ENCODE results near the gene XYLT1.

The XYLT1 gene

GRCh38 chr16:17375461-17376304 lies 95.1 kb downstream of the XYLT1 start:
- no peak for TF ChIP-seq CTCF (IDR thresholded peaks at IDR 0.05; ENCODE audit: poor library complexity, severe bottlenecking)
- Histone ChIP-seq H3K9me3 (ENCODE audit: severe bottlenecking) (no peaks in the 10 kb centered on the region), H3K4me1 (ENCODE audit: insufficient read depth, poor library complexity, severe bottlenecking) (no peaks in the 10 kb centered on the region), H3K4me3 (ENCODE audit: severe bottlenecking) (no peak overlapping the region), H3K27me3 (ENCODE audit: insufficient read depth, poor library complexity, severe bottlenecking) (no peaks in the 10 kb centered on the region), H3K27ac (ENCODE audit: poor library complexity, severe bottlenecking) (no peak overlapping the region), H3K36me3 (ENCODE audit: low read depth) (no peaks in the 10 kb centered on the region)
- ATAC-seq (ENCODE audit: low read depth) (0 out of 3 replicates have a peak, but pooled peaks have one; percentile 17), DNase-seq (ENCODE audit: low spot score) (no peak)

DNA sequence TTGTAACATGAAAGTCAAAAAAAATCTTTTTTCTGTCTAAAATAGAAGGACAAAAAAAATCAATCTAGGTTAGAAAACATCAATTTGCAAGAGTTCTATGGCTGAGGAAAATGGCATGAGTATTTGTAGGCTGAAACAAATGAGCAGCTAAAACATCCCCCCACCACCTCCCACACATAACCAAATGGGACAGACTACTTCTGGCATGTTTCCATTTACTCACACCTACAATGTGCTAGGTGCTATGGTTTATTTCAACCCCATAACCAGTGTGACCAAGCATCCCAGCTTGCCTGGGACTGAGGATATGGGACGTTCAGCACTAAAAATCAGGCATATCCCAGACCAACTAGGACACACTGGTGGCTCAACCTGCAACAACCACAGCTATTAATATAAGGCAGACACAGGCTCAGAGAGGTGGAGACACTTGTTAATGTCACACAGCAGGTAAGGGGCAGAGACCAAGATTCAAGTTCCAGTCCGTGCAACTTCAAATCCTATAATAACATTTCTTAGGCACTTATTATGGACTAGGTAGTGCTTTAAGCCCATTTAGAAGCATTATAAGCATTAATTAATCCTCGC lies 96.0 kb downstream of the XYLT1 start:
- ATAC-seq (ENCODE audit: low read depth) (no peak), DNase-seq (ENCODE audit: low spot score) (no peak)
- Histone ChIP-seq H3K4me1 (ENCODE audit: insufficient read depth, poor library complexity, severe bottlenecking) (no peaks in the 10 kb centered on the region), H3K4me3 (ENCODE audit: severe bottlenecking) (no peak overlapping the region), H3K36me3 (ENCODE audit: low read depth) (no peaks in the 10 kb centered on the region), H3K9me3 (ENCODE audit: severe bottlenecking) (no peaks in the 10 kb centered on the region), H3K27ac (ENCODE audit: poor library complexity, severe bottlenecking) (no peak overlapping the region), H3K27me3 (ENCODE audit: insufficient read depth, poor library complexity, severe bottlenecking) (no peaks in the 10 kb centered on the region)
- no peak for TF ChIP-seq CTCF (IDR thresholded peaks at IDR 0.05; ENCODE audit: poor library complexity, severe bottlenecking)

- no peak for ATAC-seq (ENCODE audit: low read depth)
- no peak for DNase-seq (ENCODE audit: low spot score)
- no peak for TF ChIP-seq CTCF (IDR thresholded peaks at IDR 0.05; ENCODE audit: poor library complexity, severe bottlenecking)
- Histone ChIP-seq H3K27me3 (ENCODE audit: insufficient read depth, poor library complexity, severe bottlenecking) (no peaks in the 10 kb centered on the region), H3K36me3 (ENCODE audit: low read depth) (no peaks in the 10 kb centered on the region), H3K4me1 (ENCODE audit: insufficient read depth, poor library complexity, severe bottlenecking) (no peaks in the 10 kb centered on the region), H3K27ac (ENCODE audit: poor library complexity, severe bottlenecking) (no peak overlapping the region), H3K4me3 (ENCODE audit: severe bottlenecking) (no peak overlapping the region), H3K9me3 (ENCODE audit: severe bottlenecking) (no peaks in the 10 kb centered on the region)
Observed at GRCh38 chr16:17373533-17373932, 97.2 kb downstream of the XYLT1 start.

DNA sequence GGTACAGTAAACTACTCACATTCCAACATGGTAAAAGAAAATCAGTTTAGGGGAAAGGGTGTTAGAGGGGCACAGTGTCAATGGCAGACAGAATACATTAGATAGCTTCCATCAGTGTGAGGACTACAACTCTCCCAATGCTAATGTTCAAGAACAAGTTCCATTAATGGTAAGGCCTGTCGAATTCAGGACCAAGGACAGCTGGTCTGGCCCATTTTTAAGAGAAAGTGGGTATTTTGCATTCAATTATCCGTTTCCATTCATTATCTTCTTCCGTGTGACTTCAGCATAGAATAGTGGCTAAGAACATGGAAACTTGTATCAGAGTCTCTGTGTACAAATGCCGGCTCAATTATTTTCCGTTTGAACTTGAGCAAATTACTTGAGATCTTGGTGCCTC lies 98.4 kb downstream of the XYLT1 start:
- Histone ChIP-seq H3K27ac (ENCODE audit: poor library complexity, severe bottlenecking) (no peak overlapping the region), H3K4me1 (ENCODE audit: insufficient read depth, poor library complexity, severe bottlenecking) (no peaks in the 10 kb centered on the region), H3K27me3 (ENCODE audit: insufficient read depth, poor library complexity, severe bottlenecking) (no peaks in the 10 kb centered on the region), H3K36me3 (ENCODE audit: low read depth) (no peaks in the 10 kb centered on the region), H3K4me3 (ENCODE audit: severe bottlenecking) (no peak overlapping the region), H3K9me3 (ENCODE audit: severe bottlenecking) (no peaks in the 10 kb centered on the region)
- TF ChIP-seq CTCF (IDR thresholded peaks at IDR 0.05; ENCODE audit: poor library complexity, severe bottlenecking) = no peak
- no peak for DNase-seq (ENCODE audit: low spot score)
- no peak for ATAC-seq (ENCODE audit: low read depth)

- Histone ChIP-seq H3K27me3 (ENCODE audit: insufficient read depth, poor library complexity, severe bottlenecking) (no peaks in the 10 kb centered on the region), H3K9me3 (ENCODE audit: severe bottlenecking) (no peaks in the 10 kb centered on the region)
Observed at GRCh38 chr16:17371299-17371698, 99.5 kb downstream of the XYLT1 start.

More at GRCh38 chr16:17371299-17371698, 99.5 kb downstream of the XYLT1 start:
- no peak for DNase-seq (ENCODE audit: low spot score)
- H3K4me1 ChIP-seq (ENCODE audit: insufficient read depth, poor library complexity, severe bottlenecking) = no peaks in the 10 kb centered on the region
- TF ChIP-seq CTCF (IDR thresholded peaks at IDR 0.05; ENCODE audit: poor library complexity, severe bottlenecking) = no peak
- H3K36me3 ChIP-seq (ENCODE audit: low read depth) = no peaks in the 10 kb centered on the region
- no peak overlapping the region for H3K27ac ChIP-seq (ENCODE audit: poor library complexity, severe bottlenecking)
- no peak for ATAC-seq (ENCODE audit: low read depth)
- H3K4me3 ChIP-seq (ENCODE audit: severe bottlenecking) = no peak overlapping the region
